Epithelial cell of esophagus (primary cell): Measurements from ENCODE around the gene HMGXB3.

Experiments
- DNase-seq: peaks from one replicate; pipeline ENCODE4 v3.0.0; 2010; ENCODE audit warnings: low read depth
- H3K4me3 ChIP-seq: 2 replicates; pipeline ENCODE4 v1.5.1; 2011; ENCODE audit warnings: mild to moderate bottlenecking, low read length, control low read depth
- TF ChIP-seq, protein P1 (sequence below): IDR thresholded peaks from 2 replicates; pipeline ENCODE4 v1.5.1; 2011; ENCODE audit warnings: low read depth, mild to moderate bottlenecking, low read length, control low read depth, inconsistent platforms; ENCODE audit not compliant: insufficient read depth; ENCODE audit errors: missing control alignments

HMGXB3 gene

GRCh38 chr5:150062216-150062922, 61.8 kb downstream of the HMGXB3 start:
- TF ChIP-seq, protein P1, sequence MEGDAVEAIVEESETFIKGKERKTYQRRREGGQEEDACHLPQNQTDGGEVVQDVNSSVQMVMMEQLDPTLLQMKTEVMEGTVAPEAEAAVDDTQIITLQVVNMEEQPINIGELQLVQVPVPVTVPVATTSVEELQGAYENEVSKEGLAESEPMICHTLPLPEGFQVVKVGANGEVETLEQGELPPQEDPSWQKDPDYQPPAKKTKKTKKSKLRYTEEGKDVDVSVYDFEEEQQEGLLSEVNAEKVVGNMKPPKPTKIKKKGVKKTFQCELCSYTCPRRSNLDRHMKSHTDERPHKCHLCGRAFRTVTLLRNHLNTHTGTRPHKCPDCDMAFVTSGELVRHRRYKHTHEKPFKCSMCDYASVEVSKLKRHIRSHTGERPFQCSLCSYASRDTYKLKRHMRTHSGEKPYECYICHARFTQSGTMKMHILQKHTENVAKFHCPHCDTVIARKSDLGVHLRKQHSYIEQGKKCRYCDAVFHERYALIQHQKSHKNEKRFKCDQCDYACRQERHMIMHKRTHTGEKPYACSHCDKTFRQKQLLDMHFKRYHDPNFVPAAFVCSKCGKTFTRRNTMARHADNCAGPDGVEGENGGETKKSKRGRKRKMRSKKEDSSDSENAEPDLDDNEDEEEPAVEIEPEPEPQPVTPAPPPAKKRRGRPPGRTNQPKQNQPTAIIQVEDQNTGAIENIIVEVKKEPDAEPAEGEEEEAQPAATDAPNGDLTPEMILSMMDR = no peak
- H3K4me3 ChIP-seq = no peak overlapping the region
- DNase-seq = no peak

- no peak overlapping the region for H3K4me3 ChIP-seq
- TF ChIP-seq, protein P1 = no peak
- DNase-seq = no peak
Observed at GRCh38 chr5:150063638-150064037, 63.1 kb downstream of the HMGXB3 start.

DNA sequence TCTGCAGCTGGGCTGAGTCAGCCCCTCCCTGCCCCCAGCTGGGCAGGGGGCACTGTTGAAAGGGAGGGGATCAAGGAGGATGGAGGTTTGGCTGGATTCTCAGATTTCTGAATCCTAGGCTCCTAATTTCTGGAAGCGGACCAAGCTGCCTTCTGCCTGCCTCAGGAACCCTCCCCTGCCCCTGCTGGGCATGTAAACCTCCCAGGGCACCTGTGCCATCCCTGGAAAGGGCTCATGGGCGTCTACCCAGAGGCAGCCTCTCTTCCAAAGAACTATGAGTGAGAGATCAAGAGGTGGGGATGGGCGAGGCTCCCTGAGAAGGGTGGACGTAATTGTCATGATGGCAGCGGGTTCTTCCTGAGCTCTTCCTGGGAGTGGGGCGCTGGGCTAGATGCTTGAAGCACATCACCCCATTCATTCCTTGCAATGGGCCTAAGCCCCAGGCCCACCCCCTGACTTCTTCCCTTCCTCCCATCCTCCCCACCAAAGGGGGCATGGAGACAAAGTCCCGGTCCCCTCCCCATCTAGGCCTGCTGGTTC, 64.2 kb downstream of the HMGXB3 start:
- DNase-seq = no peak
- no peak overlapping the region for H3K4me3 ChIP-seq
- TF ChIP-seq, protein P1 = no peak

GRCh38 chr5:150065346-150065745, 64.8 kb downstream of the HMGXB3 start:
- H3K4me3 ChIP-seq = no peak overlapping the region
- no peak for DNase-seq
- TF ChIP-seq, protein P1 = no peak

DNA sequence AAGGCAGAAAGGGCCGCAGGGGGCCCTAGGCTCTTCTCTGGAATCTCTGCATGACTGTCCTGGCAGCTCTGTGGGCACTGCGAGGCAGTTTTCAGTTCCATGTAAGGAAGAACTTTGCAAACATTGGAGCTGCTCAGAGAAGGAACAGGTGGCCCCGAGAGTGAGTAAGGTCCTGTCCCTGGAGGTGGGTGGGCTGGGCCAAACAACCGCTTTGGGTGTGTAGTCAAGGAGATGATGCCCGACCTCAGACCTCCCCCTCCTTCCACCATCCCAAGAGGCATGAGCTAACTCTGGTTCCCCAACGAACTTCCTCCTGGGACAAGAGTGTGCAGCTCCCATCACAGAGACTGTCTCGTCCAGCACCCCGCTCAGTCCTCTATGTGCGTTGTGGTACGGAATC, 65.3 kb downstream of the HMGXB3 start:
- no peak for DNase-seq

DNA sequence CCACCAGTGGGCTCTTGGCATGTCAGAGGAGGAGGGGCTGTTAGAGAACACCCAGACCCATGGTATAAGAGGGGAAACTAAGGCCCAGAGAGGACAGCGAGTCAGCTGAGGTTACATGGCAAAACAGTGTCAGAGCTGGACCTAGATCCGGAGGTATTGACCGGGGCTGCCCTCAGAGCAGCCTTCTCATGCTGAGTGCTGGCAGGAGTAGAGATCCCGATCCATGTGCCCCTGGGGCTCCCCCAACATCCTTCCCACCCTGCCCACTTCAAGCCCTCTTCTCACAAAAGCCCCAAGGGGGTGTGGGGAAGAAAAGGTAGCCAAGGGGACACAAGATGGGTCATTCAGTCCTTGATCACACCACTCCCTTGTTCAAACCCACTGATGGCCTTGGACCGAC, 65.9 kb downstream of the HMGXB3 start:
- DNase-seq = no peak
- H3K4me3 ChIP-seq = no peak overlapping the region
- TF ChIP-seq, protein P1 = no peak

More for the DNA sequence above, 65.3 kb downstream of the HMGXB3 start:
- H3K4me3 ChIP-seq = no peak overlapping the region
- TF ChIP-seq, protein P1 = no peak
